DLD1 (cell line): ENCODE data around the gene NR5A2.

Source experiments
- in situ Hi-C: cut with HindIII; loops from 2 replicates; pipeline ENCODE4 v1.10.0; 2017; ENCODE audit warnings: low sequenced_read_pairs

The NR5A2 gene

DNA sequence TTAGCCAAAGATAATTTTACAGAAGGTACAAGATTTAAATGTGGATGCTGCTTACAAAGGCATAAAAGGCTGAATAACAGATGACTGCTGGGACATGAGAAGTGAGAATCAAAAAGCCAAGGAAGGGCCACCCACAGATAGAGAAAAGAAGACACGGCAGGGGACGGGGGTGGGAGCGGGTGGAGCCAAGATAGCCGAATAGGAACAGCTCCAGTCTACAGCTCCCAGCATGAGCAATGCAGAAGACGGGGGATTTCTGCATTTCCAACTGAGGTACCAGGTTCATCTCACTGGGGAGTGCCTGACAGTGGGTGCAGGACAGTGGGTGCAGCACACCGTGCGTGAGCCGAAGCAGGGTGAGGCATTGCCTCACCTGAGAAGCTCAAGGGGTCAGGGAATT is 157.7 kb downstream of the NR5A2 start:
- in situ Hi-C loops, result loop anchor here (10.0 kb wide), 1 partner anchor 500 kb away; no protein-coding TSS in a partner anchor

- in situ Hi-C loops, result loop anchor here (10.0 kb wide), 1 partner anchor 503 kb away; no protein-coding TSS in a partner anchor
These were observed 159.8 kb downstream of the NR5A2 start for GRCh38 chr1:200187332-200187731.

GRCh38 chr1:200191993-200192392 is 164.5 kb downstream of the NR5A2 start:
- in situ Hi-C loops, result no loop called here

DNA sequence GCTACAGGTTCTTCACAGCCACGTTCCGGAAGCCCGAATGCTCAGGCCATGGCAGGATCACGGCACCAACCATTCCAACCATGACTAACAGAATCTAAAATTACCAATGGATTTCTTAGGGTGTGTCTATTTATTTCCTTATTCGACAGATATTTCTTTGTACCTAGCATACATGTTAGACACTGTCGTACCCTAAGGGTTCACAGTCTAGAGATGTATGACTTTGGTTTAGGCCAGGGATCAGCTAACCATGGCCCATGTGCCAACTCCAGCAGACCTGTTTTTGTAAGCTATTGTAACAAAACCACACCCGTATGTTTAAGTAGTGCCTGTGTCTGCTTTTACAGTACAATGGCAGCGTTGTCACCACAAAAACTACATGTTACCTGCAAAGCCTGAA is 167.0 kb downstream of the NR5A2 start:
- in situ Hi-C loops, result no loop called here

DNA sequence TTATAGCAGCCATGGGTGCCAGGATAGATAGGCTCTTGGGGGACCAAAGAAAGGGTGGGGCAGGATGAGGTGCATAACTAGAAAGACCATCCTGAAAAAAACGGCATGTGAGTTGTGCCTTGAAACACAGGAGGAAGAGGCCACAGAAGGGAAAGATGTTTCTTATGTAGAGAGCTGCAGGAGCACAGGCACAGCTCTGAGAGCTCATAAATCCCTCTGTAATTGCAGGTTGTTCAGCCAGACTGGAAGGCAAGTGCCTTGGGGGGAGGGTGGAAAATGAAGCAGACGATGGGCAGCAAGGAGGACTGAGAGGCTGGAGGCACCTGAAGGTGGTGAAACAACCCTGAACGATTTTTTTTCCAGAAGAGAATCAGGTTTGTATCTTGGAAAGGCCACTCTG is 170.7 kb downstream of the NR5A2 start:
- in situ Hi-C loops, result no loop called here

- in situ Hi-C loops, result no loop called here
These were observed 177.9 kb downstream of the NR5A2 start for GRCh38 chr1:200205216-200205995.

DNA sequence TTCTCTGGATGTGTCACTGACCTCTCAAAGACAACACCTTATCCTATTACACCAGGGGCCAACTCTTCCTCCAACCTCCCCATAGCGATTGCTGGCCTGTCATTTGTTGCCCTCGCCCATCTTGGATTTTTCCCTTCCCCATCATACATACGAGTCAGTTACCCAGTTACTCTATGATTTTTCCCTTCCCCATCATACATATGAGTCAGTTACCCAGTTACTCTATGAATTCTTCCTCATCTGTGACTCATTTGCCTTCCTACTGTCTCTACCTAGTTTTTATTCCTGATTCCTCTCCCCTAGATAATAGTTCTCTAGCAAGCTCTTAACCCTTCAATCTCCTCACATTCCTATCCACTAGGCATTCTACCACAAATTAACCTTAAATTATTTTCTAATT is 178.8 kb downstream of the NR5A2 start:
- in situ Hi-C loops, result no loop called here

DNA sequence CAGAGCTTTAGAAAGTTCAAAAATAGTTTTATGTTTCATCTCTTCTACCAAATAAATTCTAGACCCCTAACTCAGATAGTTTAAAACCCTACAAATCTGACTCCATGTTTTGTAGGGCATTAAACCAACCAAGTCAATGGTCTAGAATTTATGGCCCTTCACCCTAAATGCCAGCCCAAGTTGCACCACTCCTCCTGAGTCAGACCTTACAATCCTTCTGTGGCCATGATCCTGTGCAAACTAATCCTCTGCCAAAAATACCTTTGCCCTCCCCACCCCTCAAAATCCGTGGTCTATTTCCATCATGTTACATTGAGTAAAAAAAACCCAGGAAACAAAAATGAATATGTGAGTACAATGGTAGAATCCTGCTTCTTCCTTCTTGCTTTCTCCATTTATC is 179.3 kb downstream of the NR5A2 start:
- in situ Hi-C loops, result no loop called here

DNA sequence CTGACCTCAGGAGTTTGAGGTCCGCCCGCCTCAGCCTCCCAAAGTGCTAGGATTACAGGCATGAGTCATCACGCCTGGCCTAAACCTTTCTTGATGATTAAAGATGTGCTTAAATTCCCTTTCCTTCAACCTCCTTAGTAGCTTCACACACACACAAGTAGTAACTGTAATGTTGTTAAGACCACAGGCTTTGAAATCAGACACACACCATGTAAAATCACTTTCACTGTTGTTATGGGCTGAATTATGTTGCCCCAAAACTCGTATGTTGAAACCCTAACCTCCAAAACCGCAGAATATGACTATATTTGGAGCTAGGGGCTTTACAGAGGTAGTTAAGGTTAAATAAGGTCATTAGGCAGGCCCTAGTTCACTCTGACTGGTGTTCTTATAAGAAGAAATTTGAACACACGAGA is 180.2 kb downstream of the NR5A2 start:
- in situ Hi-C loops, result no loop called here

- in situ Hi-C loops, result no loop called here
These were observed 183.6 kb downstream of the NR5A2 start for GRCh38 chr1:200211157-200211556.

DNA sequence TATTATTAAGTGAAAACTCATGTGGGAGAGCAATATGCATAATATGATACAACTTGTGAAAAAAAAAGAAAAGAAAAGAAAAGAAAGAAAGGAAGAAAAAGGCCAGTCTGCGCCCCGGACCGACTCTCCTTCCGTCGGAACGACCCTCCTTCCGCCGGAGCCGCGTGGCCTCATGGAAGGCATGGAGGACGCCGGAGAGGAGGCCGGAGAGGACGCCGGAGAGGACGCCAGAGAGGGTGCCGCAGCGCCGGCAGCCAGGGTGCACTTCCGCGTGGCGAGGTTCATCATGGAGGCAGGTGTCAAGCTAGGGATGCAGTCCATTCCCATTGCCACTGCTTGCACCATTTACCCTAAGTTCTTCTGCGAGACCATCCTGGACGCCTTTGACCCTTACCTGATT is 185.9 kb downstream of the NR5A2 start:
- in situ Hi-C loops, result no loop called here

- in situ Hi-C loops, result no loop called here
These were observed 186.4 kb downstream of the NR5A2 start for GRCh38 chr1:200213921-200214320.

- in situ Hi-C loops, result no loop called here
These were observed 187.8 kb downstream of the NR5A2 start for GRCh38 chr1:200215350-200215749.

DNA sequence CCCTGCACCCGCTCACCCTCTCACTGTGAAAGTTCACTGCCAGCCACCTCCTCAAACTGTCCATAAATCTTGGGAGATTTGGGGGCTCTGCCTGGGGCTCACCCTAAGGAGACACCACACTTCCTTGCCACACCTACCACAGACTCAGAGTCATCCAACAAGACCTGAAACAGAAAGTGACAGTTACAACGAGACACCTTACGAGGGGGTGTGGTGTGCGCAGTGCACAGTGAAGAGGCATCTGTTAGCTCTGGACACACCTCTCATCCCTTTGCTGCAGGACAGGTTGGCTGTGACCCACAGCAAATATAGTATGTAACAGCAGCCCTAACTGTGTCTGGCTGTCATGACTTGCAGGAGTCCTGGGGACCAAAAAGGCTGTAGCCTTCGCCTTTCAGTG is 190.2 kb downstream of the NR5A2 start:
- in situ Hi-C loops, result no loop called here

DNA sequence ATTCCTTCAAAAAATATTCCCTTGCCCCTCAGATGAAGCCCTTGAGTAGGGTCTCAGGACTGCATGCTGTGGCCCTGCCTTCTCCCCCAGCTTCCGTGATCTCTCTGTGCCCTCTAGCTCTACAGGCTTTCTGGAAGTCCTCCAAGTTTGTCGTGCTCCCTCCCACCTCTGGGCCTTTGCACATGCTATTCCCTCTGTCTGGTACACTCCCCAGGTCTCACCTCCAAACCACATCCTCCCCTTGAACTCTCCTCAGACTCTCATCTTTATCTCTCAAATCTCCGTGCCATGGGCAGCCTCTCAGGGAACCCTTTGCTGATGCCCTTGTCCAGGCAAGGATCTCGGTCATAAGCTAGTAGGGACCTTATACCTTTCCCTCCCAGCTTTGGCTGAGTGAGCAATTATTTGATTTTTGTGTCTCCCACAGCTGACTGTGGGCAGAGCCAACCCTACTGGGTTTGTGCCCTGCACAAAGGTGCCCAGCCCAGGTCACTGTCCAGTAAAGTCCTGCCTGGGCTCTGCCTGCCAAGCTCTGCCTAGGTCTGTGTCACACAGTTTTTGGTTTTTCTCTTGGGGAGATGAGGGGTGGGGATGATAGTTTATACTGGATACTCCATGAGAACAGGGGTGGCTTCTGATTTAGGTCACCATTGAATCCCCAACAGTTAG is 194.2 kb downstream of the NR5A2 start:
- in situ Hi-C loops, result no loop called here

- in situ Hi-C loops, result no loop called here
These were observed 195.7 kb downstream of the NR5A2 start for GRCh38 chr1:200223207-200223606.

GRCh38 chr1:200223613-200224012 is 196.1 kb downstream of the NR5A2 start:
- in situ Hi-C loops, result no loop called here

GRCh38 chr1:200224315-200224714 is 196.8 kb downstream of the NR5A2 start:
- in situ Hi-C loops, result no loop called here

DNA sequence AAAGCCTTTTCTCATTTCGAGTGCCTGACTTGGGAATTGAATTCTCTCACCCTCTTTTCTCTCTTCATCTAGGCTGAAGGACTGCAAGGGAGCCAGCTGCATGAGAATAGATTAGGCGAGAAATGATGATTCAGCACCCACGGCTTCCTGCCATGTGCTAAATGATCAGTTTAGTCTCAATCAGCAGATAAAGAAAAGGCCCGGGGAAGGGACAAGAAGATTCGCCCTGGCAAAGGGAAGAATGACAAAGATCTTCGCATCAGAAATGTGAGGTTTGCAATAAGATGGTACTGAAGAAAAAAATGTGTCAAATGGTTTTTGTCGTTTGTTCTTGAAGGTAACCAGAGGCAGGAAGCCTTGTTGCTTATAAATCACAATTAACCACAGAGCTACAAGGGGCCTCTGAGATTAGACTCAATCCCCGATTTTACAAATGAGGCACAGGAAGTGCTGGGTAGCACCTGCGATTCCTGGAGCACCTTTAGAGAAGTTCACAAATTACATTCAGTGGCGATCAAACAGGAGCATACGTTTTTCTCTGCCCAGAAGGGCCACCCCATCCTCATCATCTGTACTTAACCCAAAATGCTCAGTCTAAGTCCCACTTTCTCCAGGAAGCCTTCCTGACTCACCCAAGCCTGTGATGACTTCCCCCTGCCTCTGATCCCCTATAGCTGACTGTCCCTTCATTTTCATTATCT is 198.9 kb downstream of the NR5A2 start:
- in situ Hi-C loops, result no loop called here

- in situ Hi-C loops, result no loop called here
These were observed 199.4 kb downstream of the NR5A2 start for GRCh38 chr1:200226969-200227303.
